OCI-LY1 (cell line): ENCODE results near the gene CDH4.

Source experiments
- CTCF ChIP-seq: fragments of 200-600 bp; sonication (generic), shearing (Covaris generic); IDR thresholded peaks from 2 replicates; pipeline ENCODE4 v1.5.1; 2017; ENCODE audit warnings: mild to moderate bottlenecking, antibody characterized with exemption, low read length, moderate library complexity, mixed read lengths
- EZH2 ChIP-seq: fragments of 200-600 bp; sonication (generic), shearing (Covaris generic); IDR thresholded peaks from 2 replicates; pipeline ENCODE4 v1.8.0; 2017; ENCODE audit warnings: borderline replicate concordance, mixed run types, mild to moderate bottlenecking, antibody characterized with exemption, low read length, moderate library complexity, mixed read lengths

- no peak for TF ChIP-seq CTCF
- no peak for TF ChIP-seq EZH2
Measured at GRCh38 chr20:61595216-61595615, 343.2 kb downstream of the CDH4 start.
